Measurements from ENCODE around the gene LBHD2. TPM values are rescaled to one million over a fixed set of nuclear protein-coding genes. Genes with fewer than 3 reads are reported as not detected.

The LBHD2 gene
- total RNA-seq, 1 donor from 2014 or later = not detected

Other genes starting within 250 kb of the LBHD2 start
- gene AMN, start 161.5 kb upstream of the LBHD2 start, total RNA-seq = under 0.01 TPM
- 64.0 TPM for gene CDC42BPB, start 26.7 kb upstream of the LBHD2 start, total RNA-seq
- 0.82 TPM for gene EXOC3L4, start 10.5 kb downstream of the LBHD2 start, total RNA-seq
- 11.8 TPM for gene TNFAIP2, start 39.3 kb downstream of the LBHD2 start, total RNA-seq

All from frontal cortex (tissue), 1 donor.